Stimulated activated CD4-positive, alpha-beta T cell treated with anti-CD3 and anti-CD28 coated beads, Interleukin-12 subunit alpha, Interleukin-12 subunit beta, amount 100 ng/mL, for 4 hours (primary cell): ENCODE results near the gene FOXL3.
A peak's percentile ranks its signal among the peaks of the same experiment; 100 is the strongest.
"Not testable (repeated sequence)": the region's sequence is repeated elsewhere in the genome, so short reads cannot be mapped to it uniquely, and the experiment has no call there.

Experiments
- DNase-seq: peaks from one replicate; pipeline ENCODE4 v3.0.0-alpha.2; 2020

FOXL3 gene

GRCh38 chr7:255721-256361 is 34.1 kb upstream of the FOXL3 start:
- DNase-seq: no peak

GRCh38 chr7:256461-256940 is 33.5 kb upstream of the FOXL3 start:
- no peak for DNase-seq

- no peak for DNase-seq
Measured at GRCh38 chr7:256981-257646, 32.9 kb upstream of the FOXL3 start.

GRCh38 chr7:257647-257992 is 32.4 kb upstream of the FOXL3 start:
- no peak for DNase-seq

GRCh38 chr7:258476-259190 is 31.3 kb upstream of the FOXL3 start:
- no peak for DNase-seq

- no peak for DNase-seq
Measured at GRCh38 chr7:259191-259505, 30.8 kb upstream of the FOXL3 start.

- DNase-seq: no peak
Measured at GRCh38 chr7:259751-260405, 30.1 kb upstream of the FOXL3 start.

- no peak for DNase-seq
Measured at GRCh38 chr7:260441-261281, 29.3 kb upstream of the FOXL3 start.

- no peak for DNase-seq
Measured at GRCh38 chr7:261341-262250, 28.4 kb upstream of the FOXL3 start.

GRCh38 chr7:262251-262572 is 27.8 kb upstream of the FOXL3 start:
- DNase-seq: no peak

- DNase-seq: peak; percentile 58
Measured at GRCh38 chr7:262631-263311, 27.2 kb upstream of the FOXL3 start.

GRCh38 chr7:263483-264351 is 26.3 kb upstream of the FOXL3 start:
- DNase-seq: not testable (repeated sequence)

- DNase-seq: no peak
Measured at GRCh38 chr7:264541-265191, 25.3 kb upstream of the FOXL3 start.

GRCh38 chr7:265192-265997 is 24.6 kb upstream of the FOXL3 start:
- no peak for DNase-seq

GRCh38 chr7:265998-266850 is 23.7 kb upstream of the FOXL3 start:
- DNase-seq: no peak

GRCh38 chr7:266851-267840 is 22.8 kb upstream of the FOXL3 start:
- no peak for DNase-seq

GRCh38 chr7:268991-269390 is 21.0 kb upstream of the FOXL3 start:
- DNase-seq: no peak
